ENCODE data around the gene CNTROB. TPM values are rescaled to one million over a fixed set of nuclear protein-coding genes. Genes with fewer than 3 reads are reported as not detected.

The CNTROB gene
- total RNA-seq, 1 experiment from 2014 or later: 30.1 TPM

DNA sequence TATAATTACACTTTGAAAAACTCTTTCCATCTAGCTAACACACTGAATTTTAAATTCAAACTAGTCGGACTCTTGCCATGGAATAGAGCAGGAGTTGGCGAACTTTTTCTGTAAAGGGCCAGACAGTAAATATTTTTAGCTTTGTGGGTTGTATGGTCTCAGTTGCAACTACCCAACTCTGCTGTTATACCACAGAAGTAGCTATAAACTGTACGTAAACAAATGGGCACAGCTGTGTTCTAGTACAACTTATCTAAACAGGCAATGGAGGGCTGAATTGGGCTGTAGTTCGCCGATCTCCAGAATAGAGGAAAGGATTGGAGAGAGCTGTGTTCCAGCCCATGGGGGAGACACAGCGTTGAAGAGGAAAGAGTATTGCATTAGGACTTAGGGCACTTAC is 8.7 kb downstream of the CNTROB start:
- Mint-ChIP-seq H3K27me3 (ENCODE audit: low read depth) (no peaks in the 10 kb centered on the region), H3K27ac (no peak overlapping the region), H3K36me3 (ENCODE audit: insufficient read depth in 1 of 3, low read depth in 3 of 3) (peaks cover 22 to 78% (median 75%) of the 10 kb centered on the region in 3 experiments; a peak in 6 of 7 replicates), H3K4me1 (no peaks in the 10 kb centered on the region), H3K9me3 (no peaks in the 10 kb centered on the region), H3K4me3 (no peak overlapping the region)
- H4K5ac ChIP-seq (ENCODE audit: insufficient read length, low read depth, low read length): no peak overlapping the region
- no peak overlapping the region for H2BK20ac ChIP-seq (ENCODE audit: low read depth, low read length, poor library complexity, severe bottlenecking)
- no peak overlapping the region for H3K56ac ChIP-seq (ENCODE audit: insufficient read length, low read depth, low read length)
- H3K4ac ChIP-seq (ENCODE audit: low read depth, low read length): no peak overlapping the region
- H2BK5ac ChIP-seq (ENCODE audit: insufficient read length, low read length): no peak overlapping the region
- H2BK12ac ChIP-seq (ENCODE audit: insufficient read length, low read depth, low read length): no peak overlapping the region
- H2AK5ac ChIP-seq (ENCODE audit: insufficient read length, low read length): no peak overlapping the region
- DNase-seq: no peak
- no peak overlapping the region for H3K27ac ChIP-seq (ENCODE audit: insufficient read length, low read depth, low read length)
- no peak overlapping the region for H3K18ac ChIP-seq (ENCODE audit: insufficient read length, low read depth, low read length)
- H3K4me1 ChIP-seq (ENCODE audit: insufficient read depth, low read length): no peaks in the 10 kb centered on the region
- H3K14ac ChIP-seq (ENCODE audit: insufficient read depth, low read length): no peak overlapping the region
- no peak overlapping the region for H3K23ac ChIP-seq (ENCODE audit: insufficient read length, low read depth, low read length)
- no peak overlapping the region for H4K8ac ChIP-seq (replicated peaks; ENCODE audit: insufficient read length, low read depth, low read length)
- no peaks in the 10 kb centered on the region for H3K27me3 ChIP-seq (ENCODE audit: insufficient read depth, low read length)
- H4K91ac ChIP-seq (ENCODE audit: insufficient read length, low read depth, low read length): no peak overlapping the region
- TF ChIP-seq, protein P1, sequence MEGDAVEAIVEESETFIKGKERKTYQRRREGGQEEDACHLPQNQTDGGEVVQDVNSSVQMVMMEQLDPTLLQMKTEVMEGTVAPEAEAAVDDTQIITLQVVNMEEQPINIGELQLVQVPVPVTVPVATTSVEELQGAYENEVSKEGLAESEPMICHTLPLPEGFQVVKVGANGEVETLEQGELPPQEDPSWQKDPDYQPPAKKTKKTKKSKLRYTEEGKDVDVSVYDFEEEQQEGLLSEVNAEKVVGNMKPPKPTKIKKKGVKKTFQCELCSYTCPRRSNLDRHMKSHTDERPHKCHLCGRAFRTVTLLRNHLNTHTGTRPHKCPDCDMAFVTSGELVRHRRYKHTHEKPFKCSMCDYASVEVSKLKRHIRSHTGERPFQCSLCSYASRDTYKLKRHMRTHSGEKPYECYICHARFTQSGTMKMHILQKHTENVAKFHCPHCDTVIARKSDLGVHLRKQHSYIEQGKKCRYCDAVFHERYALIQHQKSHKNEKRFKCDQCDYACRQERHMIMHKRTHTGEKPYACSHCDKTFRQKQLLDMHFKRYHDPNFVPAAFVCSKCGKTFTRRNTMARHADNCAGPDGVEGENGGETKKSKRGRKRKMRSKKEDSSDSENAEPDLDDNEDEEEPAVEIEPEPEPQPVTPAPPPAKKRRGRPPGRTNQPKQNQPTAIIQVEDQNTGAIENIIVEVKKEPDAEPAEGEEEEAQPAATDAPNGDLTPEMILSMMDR (conservative IDR thresholded peaks at IDR 0.05): no peak
- H3K9me3 ChIP-seq (ENCODE audit: control insufficient read depth, low read depth, low read length): no peaks in the 10 kb centered on the region
- H2AFZ ChIP-seq (ENCODE audit: low read length): no peak overlapping the region
- H4K20me1 ChIP-seq (ENCODE audit: control insufficient read depth, insufficient read depth, insufficient read length): no peaks in the 10 kb centered on the region
- no peak overlapping the region for H2BK15ac ChIP-seq (ENCODE audit: low read depth, low read length)
- no peaks in the 10 kb centered on the region for H3K79me2 ChIP-seq (ENCODE audit: insufficient read depth, low read length)
- no peaks in the 10 kb centered on the region for H3K79me1 ChIP-seq (ENCODE audit: insufficient read depth, low read depth, low read length, poor library complexity, severe bottlenecking)
- no peak overlapping the region for H3T11ph ChIP-seq (ENCODE audit: low read length)
- H2BK120ac ChIP-seq (ENCODE audit: low read depth, low read length, poor library complexity, severe bottlenecking): no peak overlapping the region
- H3K4me2 ChIP-seq (ENCODE audit: insufficient read depth, insufficient read length, low read length): no peak overlapping the region
- no CpG with 5 or more reads among the region's 6 CpGs for WGBS (ENCODE audit: extremely low coverage, insufficient read length, low lambda C conversion rate)
- no peaks in the 10 kb centered on the region for H3K23me2 ChIP-seq (ENCODE audit: insufficient read length, low read depth, low read length, poor library complexity, severe bottlenecking)
- no peak overlapping the region for H3K9ac ChIP-seq (ENCODE audit: extremely low read depth, insufficient read length, low read length)

Data from H9 (cell line).